GM12875 (cell line): ENCODE data around the gene VAPB.
"Not testable (repeated sequence)": the region's sequence is repeated elsewhere in the genome, so short reads cannot be mapped to it uniquely, and the experiment has no call there.

ENCODE experiments used
- H3K4me3 ChIP-seq: one replicate; pipeline ENCODE4 v1.5.1; 2011; ENCODE audit warnings: low read depth, low read length, control low read depth
- CTCF ChIP-seq: IDR thresholded peaks from 2 replicates; pipeline ENCODE4 v1.5.1; 2011; ENCODE audit warnings: low read depth, mild to moderate bottlenecking, control low read depth, inconsistent platforms, low read length, moderate library complexity, borderline replicate concordance; ENCODE audit not compliant: insufficient read depth

Gene VAPB

GRCh38 chr20:58417438-58417837 lies 28.4 kb downstream of the VAPB start:
- no peak for TF ChIP-seq CTCF
- no peak overlapping the region for H3K4me3 ChIP-seq

GRCh38 chr20:58418949-58419748 lies 30.1 kb downstream of the VAPB start:
- TF ChIP-seq CTCF = no peak

DNA sequence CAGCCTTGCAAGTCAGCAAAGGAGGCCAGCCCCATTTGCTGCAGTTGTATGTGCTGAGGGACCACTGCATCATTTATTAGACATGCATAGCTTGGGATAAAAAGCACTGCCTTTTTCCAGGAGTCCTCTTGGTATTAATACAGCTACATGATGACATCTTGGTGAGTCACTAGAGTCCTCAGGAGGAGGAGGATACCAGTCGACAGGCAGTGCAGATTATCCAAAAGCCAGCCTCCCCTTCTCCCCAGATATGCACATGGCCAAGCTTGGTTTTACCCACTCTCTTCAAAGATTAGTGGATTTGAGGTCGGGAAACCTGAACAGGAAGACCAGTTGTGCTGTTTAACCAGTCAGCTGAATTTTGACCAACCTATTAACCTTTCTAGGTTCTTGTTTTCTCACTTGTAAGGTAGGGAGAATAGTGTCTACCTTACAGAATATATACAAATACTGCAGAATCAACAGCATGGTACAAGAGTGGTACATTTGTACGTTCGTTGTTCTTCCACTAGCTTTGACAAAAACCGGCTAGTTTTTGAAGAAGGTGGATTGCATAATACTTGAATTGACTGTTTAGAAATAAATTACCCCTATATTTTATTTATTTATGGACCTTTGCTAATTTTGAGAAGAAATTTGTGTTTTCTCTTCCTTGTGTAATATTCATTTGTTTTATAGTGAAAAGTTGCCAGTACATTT lies 31.9 kb downstream of the VAPB start:
- no peak for TF ChIP-seq CTCF
- H3K4me3 ChIP-seq = no peak overlapping the region

More at GRCh38 chr20:58418949-58419748, 30.1 kb downstream of the VAPB start:
- H3K4me3 ChIP-seq = no peak overlapping the region

GRCh38 chr20:58421497-58421850 lies 32.4 kb downstream of the VAPB start:
- TF ChIP-seq CTCF = no peak
- no peak overlapping the region for H3K4me3 ChIP-seq

DNA sequence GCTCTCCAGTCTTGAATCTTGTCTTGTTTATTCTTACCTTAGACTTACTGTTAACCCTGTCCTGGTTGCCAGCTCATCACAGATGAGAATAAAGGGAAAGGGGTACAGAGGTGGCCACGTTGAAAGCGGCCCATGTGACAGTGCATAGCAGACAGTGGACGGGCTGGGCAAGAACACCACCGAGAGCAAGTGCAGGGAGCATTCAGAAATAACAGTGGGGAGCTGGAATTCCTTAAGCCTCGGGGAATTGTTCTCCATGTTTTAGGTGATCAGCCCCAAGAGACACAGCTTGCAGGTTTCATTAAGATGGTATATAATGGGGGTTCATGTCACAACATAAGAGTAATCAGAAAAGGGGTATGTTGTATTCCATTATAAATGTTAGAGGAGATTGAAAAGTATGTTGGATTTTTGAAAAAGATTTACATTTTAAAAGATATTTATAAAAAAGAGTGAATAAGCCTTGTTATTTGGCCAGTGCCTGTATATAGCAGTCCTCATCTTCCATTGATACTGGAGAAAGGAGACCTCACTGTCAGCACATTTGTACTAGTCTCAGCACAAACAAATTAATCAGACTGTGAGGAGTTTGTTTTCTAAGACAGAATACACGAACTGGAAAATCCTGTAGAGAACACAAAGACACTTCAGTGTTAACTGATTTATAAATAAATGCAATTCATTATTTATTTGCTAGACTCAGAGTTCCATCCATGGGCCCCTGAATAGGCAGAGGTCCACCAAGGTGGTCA lies 35.4 kb downstream of the VAPB start:
- H3K4me3 ChIP-seq = no peak overlapping the region
- TF ChIP-seq CTCF = no peak

GRCh38 chr20:58427571-58427970 lies 38.5 kb downstream of the VAPB start:
- H3K4me3 ChIP-seq = not testable (repeated sequence)

DNA sequence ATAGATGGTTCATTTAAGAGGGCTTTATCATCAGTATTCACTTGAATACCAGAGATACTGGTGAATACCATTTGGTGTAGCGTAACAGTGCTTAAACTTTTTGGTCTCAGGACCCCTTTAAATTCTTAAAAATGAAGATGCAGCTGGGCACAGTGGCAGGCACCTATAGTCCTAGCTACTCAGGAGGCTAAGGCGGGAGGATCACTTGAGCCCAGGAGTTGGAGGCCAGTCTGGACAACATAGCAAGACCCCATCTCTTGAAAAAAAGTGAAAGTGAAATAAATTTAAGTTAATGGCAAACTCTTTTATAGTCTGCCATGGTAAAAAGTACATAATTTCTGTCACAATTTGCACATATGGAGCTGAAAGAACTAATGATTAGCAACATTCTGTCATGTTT lies 39.3 kb downstream of the VAPB start:
- H3K4me3 ChIP-seq = no peak overlapping the region
- no peak for TF ChIP-seq CTCF
